CD4-positive, alpha-beta T cell (primary cell): Measurements from ENCODE around the gene CHD9. TPM values are rescaled to one million over a fixed set of nuclear protein-coding genes. Genes with fewer than 3 reads are reported as not detected.

ENCODE experiments used
- ATAC-seq: fragments of 200-7000 bp; cut with Tn5 transposase; one replicate; pipeline ENCODE4 v1.10.0; 2022; ENCODE audit warnings: mild to moderate bottlenecking; ENCODE audit not compliant: poor library complexity
- CTCF ChIA-PET: fragments of 350-600 bp; sonication (Branson Sonifier 250); formaldehyde crosslinking; loops from one replicate; lab custom pipeline; 2021; ENCODE audit warnings: antibody characterized with exemption, inconsistent platforms; lab: Charles Lee
- POLR2A ChIA-PET: fragments of 350-600 bp; sonication (Branson Sonifier 250); formaldehyde crosslinking; loops from one replicate; lab custom pipeline; 2021; ENCODE audit warnings: antibody characterized with exemption, inconsistent platforms; lab: Charles Lee
- DNase-seq, 14 experiments: peaks; one replicate each; pipeline ENCODE4 v3.0.0-alpha.2; 2013 to 2020; ENCODE audit warnings: mixed read lengths in 2 of 14
- H3K27ac ChIP-seq, 2 donors: one replicate each; pipeline versions ENCODE4 v1.5.1 to v1.7.0; 2013; ENCODE audit warnings: low read length in 2 of 2, low read depth in 1 of 2, mild to moderate bottlenecking in 1 of 2
- H3K27me3 ChIP-seq, 2 experiments: 1 replicate in 1 of 2; 2 replicates in 1 of 2; pipeline versions ENCODE4 v1.6.1 to v1.7.0; 2013; ENCODE audit warnings: low read length in 2 of 2, control low read depth in 1 of 2, mild to moderate bottlenecking in 1 of 2, moderate library complexity in 1 of 2; ENCODE audit not compliant: insufficient read depth in 2 of 2, control insufficient read depth in 1 of 2
- H3K36me3 ChIP-seq: one replicate; pipeline ENCODE4 v1.6.1; 2013; ENCODE audit warnings: low read length, control low read depth; ENCODE audit not compliant: insufficient read depth
- H3K4me1 ChIP-seq: one replicate; pipeline ENCODE4 v1.6.1; 2013; ENCODE audit warnings: low read length, control low read depth; ENCODE audit not compliant: insufficient read depth
- H3K4me3 ChIP-seq: one replicate; pipeline ENCODE4 v1.5.1; 2013; ENCODE audit warnings: mild to moderate bottlenecking, low read length, moderate library complexity
- H3K9me3 ChIP-seq, 2 experiments: 1 replicate in 1 of 2; 2 replicates in 1 of 2; pipeline versions ENCODE4 v1.6.1 to v1.7.0; 2013; ENCODE audit warnings: low read length in 2 of 2, mild to moderate bottlenecking in 2 of 2, control low read depth in 1 of 2, moderate library complexity in 1 of 2; ENCODE audit not compliant: control insufficient read depth in 1 of 2, insufficient read depth in 1 of 2
- H3K27ac Mint-ChIP-seq: one replicate; pipeline ENCODE4 v1.8.0; 2020; ENCODE audit warnings: mixed read lengths
- H3K27me3 Mint-ChIP-seq: one replicate; pipeline ENCODE4 v1.8.0; 2021; ENCODE audit warnings: mixed read lengths
- H3K36me3 Mint-ChIP-seq: one replicate; pipeline ENCODE4 v1.8.0; 2021; ENCODE audit warnings: low read depth, mixed read lengths
- H3K4me1 Mint-ChIP-seq: one replicate; pipeline ENCODE4 v1.8.0; 2021; ENCODE audit warnings: low read depth, mixed read lengths
- H3K4me3 Mint-ChIP-seq: one replicate; pipeline ENCODE4 v1.8.0; 2020; ENCODE audit warnings: mild to moderate bottlenecking, mixed read lengths
- H3K9me3 Mint-ChIP-seq: one replicate; pipeline ENCODE4 v1.8.0; 2020; ENCODE audit warnings: mixed read lengths
- intact Hi-C, 2 experiments: fragments of 100-400 bp; cut with DNase I in 1 of 2; cut with micrococcal nuclease in 1 of 2; formaldehyde crosslinking; loops; one replicate each; pipeline versions ENCODE4 v1.15.1 to v1.9.0; 2023 to 2025; cut with DNase I, micrococcal nuclease
- total RNA-seq, 174 experiments: library from RNA in 2 of 174; stranded (reverse) in 2 of 174; gene quantifications; one replicate each; pipeline ENCODE4 v1.2.3 and lab custom pipeline; 2021 to 2026
- TF ChIP-seq, protein P1 (sequence below): fragments of 200-600 bp; IDR thresholded peaks from one replicate; pipeline ENCODE4 v1.8.0; 2022; ENCODE audit warnings: antibody characterized with exemption, mild to moderate bottlenecking

CHD9 gene
- total RNA-seq, 2 experiments from 2014 or later: 28.2 to 28.8 TPM

DNA sequence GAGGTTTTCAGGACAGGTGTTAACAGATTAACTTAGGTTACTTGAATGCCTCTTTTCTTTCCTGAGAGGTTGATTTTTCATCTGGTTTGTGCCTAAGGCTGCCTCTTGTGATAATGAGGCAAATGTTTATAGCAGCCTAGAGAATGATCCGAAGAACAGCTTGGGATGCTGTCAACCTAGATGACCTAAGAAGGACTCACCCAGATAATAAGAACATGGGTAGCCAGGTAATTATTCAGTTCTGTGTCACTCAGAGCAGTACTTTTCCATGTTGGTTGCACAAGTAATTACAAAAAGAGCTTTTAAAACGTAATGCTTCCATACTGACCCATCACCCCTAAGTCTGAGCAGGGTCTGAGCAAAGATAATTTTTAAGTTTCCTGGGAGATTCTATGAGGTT is 60.3 kb downstream of the CHD9 start:
- Histone ChIP-seq H3K4me1 (no peaks in the 10 kb centered on the region), H3K27me3 (no peaks in the 10 kb centered on the region), H3K27ac (no peak overlapping the region), H3K4me3 (no peak overlapping the region), H3K9me3 (no peaks in the 10 kb centered on the region), H3K36me3 (no peaks in the 10 kb centered on the region)
- Mint-ChIP-seq H3K9me3 (no peaks in the 10 kb centered on the region), H3K4me1 (no peaks in the 10 kb centered on the region), H3K4me3 (no peak overlapping the region), H3K36me3 (no peaks in the 10 kb centered on the region), H3K27ac (no peak overlapping the region), H3K27me3 (no peaks in the 10 kb centered on the region)
- TF ChIP-seq, protein P1, sequence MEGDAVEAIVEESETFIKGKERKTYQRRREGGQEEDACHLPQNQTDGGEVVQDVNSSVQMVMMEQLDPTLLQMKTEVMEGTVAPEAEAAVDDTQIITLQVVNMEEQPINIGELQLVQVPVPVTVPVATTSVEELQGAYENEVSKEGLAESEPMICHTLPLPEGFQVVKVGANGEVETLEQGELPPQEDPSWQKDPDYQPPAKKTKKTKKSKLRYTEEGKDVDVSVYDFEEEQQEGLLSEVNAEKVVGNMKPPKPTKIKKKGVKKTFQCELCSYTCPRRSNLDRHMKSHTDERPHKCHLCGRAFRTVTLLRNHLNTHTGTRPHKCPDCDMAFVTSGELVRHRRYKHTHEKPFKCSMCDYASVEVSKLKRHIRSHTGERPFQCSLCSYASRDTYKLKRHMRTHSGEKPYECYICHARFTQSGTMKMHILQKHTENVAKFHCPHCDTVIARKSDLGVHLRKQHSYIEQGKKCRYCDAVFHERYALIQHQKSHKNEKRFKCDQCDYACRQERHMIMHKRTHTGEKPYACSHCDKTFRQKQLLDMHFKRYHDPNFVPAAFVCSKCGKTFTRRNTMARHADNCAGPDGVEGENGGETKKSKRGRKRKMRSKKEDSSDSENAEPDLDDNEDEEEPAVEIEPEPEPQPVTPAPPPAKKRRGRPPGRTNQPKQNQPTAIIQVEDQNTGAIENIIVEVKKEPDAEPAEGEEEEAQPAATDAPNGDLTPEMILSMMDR: no peak
- intact Hi-C loops: no loop called here
- DNase-seq: no peak
- no peak for ATAC-seq
- ChIA-PET POLR2A (interaction anchor here (0.6 kb wide), 1 partner anchor 10 kb away, joined by 3 read pairs; no protein-coding TSS in a partner anchor), CTCF (interaction anchor here (0.5 kb wide), 1 partner anchor 19 kb away, joined by 3 read pairs; no protein-coding TSS in a partner anchor)

DNA sequence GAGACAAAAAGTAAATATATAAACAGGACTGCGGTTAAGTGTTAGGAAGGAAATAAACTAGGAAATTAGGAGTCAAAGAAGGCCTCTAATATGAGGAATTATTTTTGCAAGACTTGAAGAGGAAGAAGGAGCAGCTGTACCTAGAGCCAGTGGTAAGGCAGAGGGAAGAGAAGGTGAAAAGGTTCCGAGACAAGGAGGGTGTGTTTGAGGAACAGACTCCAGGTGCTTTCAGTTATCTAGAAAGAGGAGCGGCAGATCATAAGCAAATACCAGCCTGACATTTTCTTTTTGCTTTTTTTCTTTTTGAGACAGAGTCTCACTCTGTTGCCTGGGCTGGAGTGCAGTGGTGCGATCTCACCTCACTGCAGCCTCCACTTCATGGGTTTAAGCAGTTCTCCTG is 61.0 kb downstream of the CHD9 start:
- H3K9me3 Mint-ChIP-seq: no peaks in the 10 kb centered on the region
- no peaks in the 10 kb centered on the region for H3K9me3 ChIP-seq
- ChIA-PET POLR2A (no interaction called here), CTCF (interaction anchor here (0.5 kb wide), 1 partner anchor 20 kb away, joined by 3 read pairs; no protein-coding TSS in a partner anchor)
- H3K4me1 Mint-ChIP-seq: no peaks in the 10 kb centered on the region
- TF ChIP-seq, protein P1: no peak
- H3K27me3 Mint-ChIP-seq: no peaks in the 10 kb centered on the region
- ATAC-seq (no peak), DNase-seq (no peak)
- no peaks in the 10 kb centered on the region for H3K36me3 Mint-ChIP-seq
- no peaks in the 10 kb centered on the region for H3K27me3 ChIP-seq
- intact Hi-C loops: no loop called here
- no peaks in the 10 kb centered on the region for H3K36me3 ChIP-seq
- no peaks in the 10 kb centered on the region for H3K4me1 ChIP-seq
- H3K27ac Mint-ChIP-seq: no peak overlapping the region
- no peak overlapping the region for H3K27ac ChIP-seq
- H3K4me3 Mint-ChIP-seq: no peak overlapping the region
- H3K4me3 ChIP-seq: no peak overlapping the region

DNA sequence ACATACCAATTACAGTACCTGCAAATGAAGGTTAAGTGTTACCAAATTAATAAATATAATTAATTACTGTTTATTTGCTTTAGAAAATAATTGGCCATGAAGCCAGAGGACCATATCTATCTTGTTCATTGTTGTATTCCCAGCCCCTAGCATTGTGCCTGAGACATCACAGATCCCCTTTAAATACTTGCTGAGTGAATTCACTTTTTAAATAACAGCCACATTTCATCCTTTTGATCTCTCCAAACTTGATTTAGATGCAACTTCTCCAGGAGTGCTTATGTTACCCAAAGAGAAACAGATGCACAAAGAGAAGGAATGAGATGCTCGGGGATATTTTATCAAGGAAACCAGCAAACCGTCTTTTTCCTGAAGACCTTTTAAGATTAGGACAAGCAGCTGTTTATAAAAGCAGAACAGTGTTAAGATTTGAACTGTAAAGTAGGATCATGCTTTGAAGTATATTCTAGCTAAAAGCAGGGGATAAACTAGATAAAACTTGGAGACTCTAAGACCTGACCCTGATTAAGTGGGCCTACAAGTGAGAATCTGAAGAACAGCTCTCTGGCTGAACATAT is 66.3 kb downstream of the CHD9 start:
- H3K36me3 Mint-ChIP-seq: no peaks in the 10 kb centered on the region
- CTCF ChIA-PET: interaction anchor here (1.3 kb wide), 1 partner anchor 33 kb away, joined by 4 read pairs; no protein-coding TSS in a partner anchor
- ATAC-seq: no peak

More for the DNA sequence above, 66.3 kb downstream of the CHD9 start:
- DNase-seq: no peak
- Histone ChIP-seq H3K4me3 (no peak overlapping the region), H3K27me3 (no peaks in the 10 kb centered on the region), H3K36me3 (no peaks in the 10 kb centered on the region), H3K27ac (no peak overlapping the region), H3K4me1 (no peaks in the 10 kb centered on the region), H3K9me3 (no peaks in the 10 kb centered on the region)
- no peak overlapping the region for H3K4me3 Mint-ChIP-seq
- H3K27ac Mint-ChIP-seq: no peak overlapping the region
- no peaks in the 10 kb centered on the region for H3K4me1 Mint-ChIP-seq
- H3K27me3 Mint-ChIP-seq: no peaks in the 10 kb centered on the region
- intact Hi-C loops: no loop called here
- TF ChIP-seq, protein P1: no peak
- POLR2A ChIA-PET: interaction anchor here (1.2 kb wide), 1 partner anchor 8 kb away, joined by 3 read pairs; no protein-coding TSS in a partner anchor
- H3K9me3 Mint-ChIP-seq: no peaks in the 10 kb centered on the region
